HG03108 (cell line): Measurements from ENCODE around the gene MME.

ENCODE experiments used
- ATAC-seq: cut with Tn5 transposase; IDR thresholded peaks from one replicate; pipeline ENCODE4 v1.9.1; 2021; ENCODE audit warnings: moderate library complexity; ENCODE audit not compliant: unreplicated experiment

The MME gene

GRCh38 chr3:155231792-155232191 is 151.7 kb downstream of the MME start:
- no peak for ATAC-seq

GRCh38 chr3:155232605-155233004 is 152.5 kb downstream of the MME start:
- ATAC-seq, result no peak

- ATAC-seq, result no peak
Observed at GRCh38 chr3:155233213-155233612, 153.1 kb downstream of the MME start.
